Activated CD8-positive, alpha-beta T cell treated with anti-CD3 and anti-CD28 coated beads, Interleukin-2, amount 10 ng/mL, durations not matched to agents 7 days and 5 days (primary cell): ENCODE measurements around the gene FOXR2. TPM values are rescaled to one million over a fixed set of nuclear protein-coding genes. Genes with fewer than 3 reads are reported as not detected.

Source experiments
- ATAC-seq: fragments of 150-1000 bp; cut with Tn5 transposase; one replicate; pipeline ENCODE4 v1.10.0; 2021; ENCODE audit warnings: moderate library complexity
- CTCF ChIA-PET: fragments of 350-600 bp; sonication (Branson Sonifier 250); formaldehyde crosslinking; loops from one replicate; lab custom pipeline; 2021; ENCODE audit warnings: antibody characterized with exemption; lab: Charles Lee
- POLR2A ChIA-PET: fragments of 350-600 bp; sonication (Branson Sonifier 250); formaldehyde crosslinking; loops from one replicate; lab custom pipeline; 2021; ENCODE audit warnings: antibody characterized with exemption; lab: Charles Lee
- DNase-seq: peaks from one replicate; pipeline ENCODE4 v3.0.0-alpha.2; 2020
- H3K27ac Mint-ChIP-seq: one replicate; pipeline ENCODE4 v1.8.0; 2021; ENCODE audit warnings: mild to moderate bottlenecking, mixed read lengths
- H3K27me3 Mint-ChIP-seq: one replicate; pipeline ENCODE4 v1.8.0; 2021; ENCODE audit warnings: low read depth, mixed read lengths
- H3K36me3 Mint-ChIP-seq: one replicate; pipeline ENCODE4 v1.8.0; 2021; ENCODE audit warnings: low read depth, mixed read lengths
- H3K4me1 Mint-ChIP-seq: one replicate; pipeline ENCODE4 v1.8.0; 2021; ENCODE audit warnings: low read depth, mixed read lengths
- H3K4me3 Mint-ChIP-seq: one replicate; pipeline ENCODE4 v1.8.0; 2021; ENCODE audit warnings: mild to moderate bottlenecking, mixed read lengths
- H3K9me3 Mint-ChIP-seq: one replicate; pipeline ENCODE4 v1.8.0; 2022; ENCODE audit warnings: mixed read lengths; ENCODE audit not compliant: insufficient read depth
- total RNA-seq, 2 experiments: library from RNA; stranded (reverse); gene quantifications; one replicate each; pipeline ENCODE4 v1.2.3, GENCODE V29; 2021

The FOXR2 gene
- total RNA-seq, 2 experiments from 2014 or later, result not detected

DNA sequence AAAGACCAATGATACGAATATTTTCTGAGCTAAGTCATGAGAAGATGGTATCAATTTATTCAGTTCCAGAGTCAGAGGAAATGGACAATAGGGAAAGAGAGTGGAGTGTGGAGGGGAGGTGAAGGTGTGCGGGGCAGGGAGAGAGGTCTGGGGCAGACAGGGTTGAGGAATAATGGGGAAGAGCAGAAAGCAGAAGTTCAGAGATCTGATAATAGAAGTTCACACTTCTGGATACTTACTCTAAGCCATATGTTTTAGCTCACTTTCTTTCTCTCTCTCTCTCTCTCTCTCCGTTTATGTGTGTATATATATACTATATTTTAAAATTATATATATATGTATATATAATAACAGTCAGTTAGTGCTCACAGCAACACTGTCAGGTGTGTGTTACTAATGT lies 40.4 kb downstream of the FOXR2 start:
- H3K36me3 Mint-ChIP-seq, result no peaks in the 10 kb centered on the region
- no peak for ATAC-seq
- ChIA-PET POLR2A (no interaction called here), CTCF (no interaction called here)
- no peaks in the 10 kb centered on the region for H3K27me3 Mint-ChIP-seq
- H3K4me3 Mint-ChIP-seq, result no peak overlapping the region
- no peak for DNase-seq
- no peak overlapping the region for H3K27ac Mint-ChIP-seq
- H3K4me1 Mint-ChIP-seq, result no peaks in the 10 kb centered on the region
- H3K9me3 Mint-ChIP-seq, result no peaks in the 10 kb centered on the region

DNA sequence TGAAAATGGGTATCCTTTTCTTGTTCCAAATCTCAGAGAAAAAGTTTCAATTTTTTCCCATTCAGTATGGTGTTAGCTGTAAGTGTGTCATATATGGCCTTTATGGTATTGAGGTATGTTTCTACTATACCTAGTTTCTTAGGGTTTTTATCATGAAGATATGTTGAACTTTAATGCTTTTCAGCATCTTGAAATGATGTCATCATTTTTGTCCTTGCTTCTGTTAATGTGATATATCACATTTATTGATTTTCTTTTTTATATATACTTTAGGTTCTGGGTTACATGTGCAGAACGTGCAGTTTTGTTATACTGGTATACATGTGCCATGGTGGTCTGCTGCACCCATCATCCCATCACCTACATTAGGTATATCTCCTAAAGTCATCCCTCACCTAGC lies 44.9 kb downstream of the FOXR2 start:
- CTCF ChIA-PET, result no interaction called here
- DNase-seq (no peak), ATAC-seq (no peak)
- Mint-ChIP-seq H3K4me3 (no peak overlapping the region), H3K9me3 (no peaks in the 10 kb centered on the region), H3K36me3 (no peaks in the 10 kb centered on the region), H3K4me1 (no peaks in the 10 kb centered on the region), H3K27me3 (no peaks in the 10 kb centered on the region), H3K27ac (no peak overlapping the region)
- POLR2A ChIA-PET, result no interaction called here

Other genes with a start within 250 kb of the FOXR2 start
- gene MAGEH1, start 171.3 kb upstream of the FOXR2 start, total RNA-seq, result 10 to 100 TPM; 13.1 to 14.3 TPM
- 1 to 10 TPM; 1.2 TPM for gene USP51, start 133.6 kb upstream of the FOXR2 start, total RNA-seq
- gene RRAGB, start 94.3 kb downstream of the FOXR2 start, total RNA-seq, result 1 to 10 TPM; 7.7 to 8.3 TPM